Right lobe of liver (tissue), 6 donors: ENCODE results near the gene HOXA13. TPM values are rescaled to one million over a fixed set of nuclear protein-coding genes. Genes with fewer than 3 reads are reported as not detected.

ENCODE experiments used
- ATAC-seq, 4 donors: fragments of 200-7000 bp; cut with Tn5 transposase; one replicate each; pipeline ENCODE4 v1.9.1; 2020; ENCODE audit warnings: mild to moderate bottlenecking in 4 of 4, moderate library complexity in 4 of 4
- DNase-seq, 3 donors: peaks; one replicate each; pipeline ENCODE4 v3.0.0-alpha.2; 2020
- H3K27ac ChIP-seq, 3 donors: fragments of 200-600 bp; one replicate each; pipeline ENCODE4 v1.8.0; 2022
- H3K27me3 ChIP-seq, 2 donors: fragments of 200-600 bp; one replicate each; pipeline ENCODE4 v1.8.0; 2022
- H3K36me3 ChIP-seq, 4 donors: fragments of 200-600 bp; sonication (generic) in 1 of 4; one replicate each; pipeline versions ENCODE4 v1.5.1 to v1.8.0; 2017 to 2022; ENCODE audit warnings: control low read depth in 1 of 4
- H3K4me1 ChIP-seq, 4 donors: fragments of 200-600 bp; sonication (generic) in 1 of 4; one replicate each; pipeline versions ENCODE4 v1.5.1 to v1.8.0; 2017 to 2022; ENCODE audit warnings: control low read depth in 1 of 4
- H3K4me3 ChIP-seq, 3 donors: fragments of 200-600 bp; one replicate each; pipeline ENCODE4 v1.8.0; 2022
- H3K9me3 ChIP-seq, 4 donors: fragments of 200-600 bp; sonication (generic) in 1 of 4; one replicate each; pipeline versions ENCODE4 v1.5.1 to v1.8.0; 2017 to 2022; ENCODE audit warnings: control low read depth in 1 of 4
- POLR2A ChIP-seq: fragments of 450-650 bp; IDR thresholded peaks from one replicate; pipeline ENCODE4 v1.6.1; 2017; ENCODE audit warnings: antibody characterized with exemption, mild to moderate bottlenecking
- WGBS: methylation state at CpG from one replicate; pipeline ENCODE4 v1.1.6; 2018; ENCODE audit warnings: low coverage, low lambda C conversion rate; ENCODE audit not compliant: insufficient coverage; ENCODE audit errors: missing lambda C conversion rate; 5-methylcytosine and 5-hydroxymethylcytosine counted together
- intact Hi-C, 2 donors: fragments of 100-400 bp; cut with DNase I; formaldehyde crosslinking; loops; one replicate each; pipeline versions ENCODE4 v1.11.2 to v1.14.1; 2022
- total RNA-seq, 6 experiments: library from RNA; depleted of rRNA in 2 of 6; stranded (reverse); fragments of >200 nt in 2 of 6; fragmentation: NEBNext Ultra II Directional in 3 of 6; extraction: Animal tissue kit (Norgen Biotek cat#: 25700) in 3 of 6; gene quantifications; one replicate each; pipeline versions ENCODE4 v1.1.0 to v1.2.4, GENCODE V29; 2016 to 2023
- TF ChIP-seq, protein P1 (sequence below), 4 donors: fragments of 200-600 bp in 3 of 4; fragments of 450-650 bp in 1 of 4; IDR thresholded peaks; one replicate each; pipeline versions ENCODE4 v1.5.1 to v1.8.0; 2016 to 2022; ENCODE audit warnings: antibody characterized with exemption in 4 of 4, mild to moderate bottlenecking in 2 of 4
- donor health status: DM: no; HTN: yes; CAD: no.
- donor health status: DM: no; HTN: no; CAD: no.
- donor health status: DM: no; HTN: no; CAD: no.
- donor health status: DM: no; HTN: yes; CAD: no.
- donor health status: DM: no; HTN: yes; CAD: no.

The HOXA13 gene
- total RNA-seq, 6 experiments from 2014 or later, result not detected

DNA sequence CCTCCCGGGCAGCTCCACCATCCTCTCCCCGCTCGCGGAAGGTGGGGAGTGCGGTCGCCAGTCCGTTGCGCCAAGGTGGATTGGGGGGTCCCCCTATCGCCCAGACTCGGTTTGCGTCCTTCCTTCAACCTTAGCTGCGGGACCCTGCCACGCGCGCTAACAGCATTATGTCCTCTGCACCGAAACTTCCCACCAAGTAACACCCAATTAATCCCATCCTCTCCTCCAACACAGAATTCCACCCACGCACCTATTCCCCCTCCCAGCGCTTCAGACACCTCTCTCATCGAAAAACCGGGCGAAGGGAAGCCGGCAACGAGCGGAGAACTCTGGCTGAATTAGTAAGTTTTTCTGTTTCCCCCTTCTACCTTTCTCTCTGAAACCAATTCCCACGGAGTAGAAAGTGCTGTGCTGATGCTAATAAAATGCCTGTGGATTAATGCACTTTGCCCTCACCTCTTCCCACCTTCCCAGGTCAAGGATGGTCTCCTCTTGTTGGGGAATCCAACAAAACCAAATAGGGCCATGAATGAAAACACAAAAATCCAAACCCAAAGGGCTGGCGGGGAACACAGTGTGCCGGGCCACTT is 48.5 kb downstream of the HOXA13 start:
- DNase-seq (peak in 2 of 3 donors; percentile 37 to 45), ATAC-seq (no peak)
- no peak for TF ChIP-seq POLR2A
- TF ChIP-seq, protein P1, sequence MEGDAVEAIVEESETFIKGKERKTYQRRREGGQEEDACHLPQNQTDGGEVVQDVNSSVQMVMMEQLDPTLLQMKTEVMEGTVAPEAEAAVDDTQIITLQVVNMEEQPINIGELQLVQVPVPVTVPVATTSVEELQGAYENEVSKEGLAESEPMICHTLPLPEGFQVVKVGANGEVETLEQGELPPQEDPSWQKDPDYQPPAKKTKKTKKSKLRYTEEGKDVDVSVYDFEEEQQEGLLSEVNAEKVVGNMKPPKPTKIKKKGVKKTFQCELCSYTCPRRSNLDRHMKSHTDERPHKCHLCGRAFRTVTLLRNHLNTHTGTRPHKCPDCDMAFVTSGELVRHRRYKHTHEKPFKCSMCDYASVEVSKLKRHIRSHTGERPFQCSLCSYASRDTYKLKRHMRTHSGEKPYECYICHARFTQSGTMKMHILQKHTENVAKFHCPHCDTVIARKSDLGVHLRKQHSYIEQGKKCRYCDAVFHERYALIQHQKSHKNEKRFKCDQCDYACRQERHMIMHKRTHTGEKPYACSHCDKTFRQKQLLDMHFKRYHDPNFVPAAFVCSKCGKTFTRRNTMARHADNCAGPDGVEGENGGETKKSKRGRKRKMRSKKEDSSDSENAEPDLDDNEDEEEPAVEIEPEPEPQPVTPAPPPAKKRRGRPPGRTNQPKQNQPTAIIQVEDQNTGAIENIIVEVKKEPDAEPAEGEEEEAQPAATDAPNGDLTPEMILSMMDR (IDR thresholded peaks at IDR 0.05), result no peak
- H3K9me3 ChIP-seq, result no peaks in the 10 kb centered on the region
- WGBS, result 7% methylated on average over 16 of the region's 27 CpGs
- no peaks in the 10 kb centered on the region for H3K36me3 ChIP-seq
- intact Hi-C loops, result loop anchor here in 1 of 2 donors (10.0 kb wide), 1 partner anchor 777 kb away; no protein-coding TSS in a partner anchor
- peaks cover 32 to 74% of the 10 kb centered on the region in 2 donors for H3K27me3 ChIP-seq
- peak overlapping the region in 2 of 3 donors; percentile 7 to 37 for H3K4me3 ChIP-seq
- peaks cover 0 to 7% (median 4%) of the 10 kb centered on the region in 4 donors for H3K4me1 ChIP-seq
- H3K27ac ChIP-seq, result no peak overlapping the region

DNA sequence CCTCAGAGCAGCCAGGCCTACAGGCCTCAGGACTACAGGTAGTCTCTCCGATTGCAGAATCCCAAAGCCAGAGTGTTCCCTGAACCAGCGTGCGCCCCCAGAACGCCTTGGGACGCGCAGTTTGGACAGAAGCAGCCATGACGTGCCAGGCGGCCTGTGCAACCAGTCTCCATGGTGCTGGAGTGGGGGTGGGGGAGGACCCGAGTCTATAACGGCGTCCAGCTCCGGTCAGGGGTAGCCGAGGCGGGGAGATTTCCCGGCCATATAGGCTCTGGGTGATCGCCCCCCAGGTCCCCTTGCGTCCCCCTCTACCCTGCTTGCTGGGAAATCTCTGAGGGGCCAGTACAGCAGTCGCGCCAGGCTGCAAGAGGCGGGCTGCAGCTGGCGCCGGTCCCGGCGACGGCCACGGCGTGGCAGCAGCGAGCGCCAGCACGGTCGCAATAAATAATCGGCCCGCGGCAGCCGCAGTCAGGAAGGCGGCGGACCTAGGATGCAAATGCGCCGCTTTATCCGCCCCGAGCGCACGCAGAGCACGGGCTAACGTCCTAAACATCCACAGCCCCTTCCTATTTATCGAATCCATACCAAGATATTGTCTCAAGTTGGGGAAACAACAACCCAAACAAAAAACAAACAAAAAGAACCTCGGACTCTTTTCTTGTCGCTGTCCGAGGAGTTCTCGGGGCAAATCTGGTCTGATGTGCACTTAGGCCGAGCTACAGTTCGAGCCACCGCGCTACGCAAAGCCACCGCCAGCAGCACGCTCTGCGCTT is 49.1 kb downstream of the HOXA13 start:
- ATAC-seq (peak; percentile 80 to 92 (median 89)), DNase-seq (peak in 1 of 3 donors; percentile 74)
- Histone ChIP-seq H3K27ac (no peak overlapping the region), H3K36me3 (no peaks in the 10 kb centered on the region), H3K4me3 (peak overlapping the region in 2 of 3 donors; percentile 7 to 37), H3K4me1 (peaks cover 0 to 7% (median 4%) of the 10 kb centered on the region in 4 donors), H3K27me3 (peaks cover 32 to 70% of the 10 kb centered on the region in 2 donors), H3K9me3 (no peaks in the 10 kb centered on the region)
- no peak for TF ChIP-seq POLR2A
- TF ChIP-seq, protein P1 (IDR thresholded peaks at IDR 0.05), result peak; percentile 64 to 86 (median 81)
- intact Hi-C loops, result loop anchor here in 1 of 2 donors (10.0 kb wide), 1 partner anchor 776 kb away; no protein-coding TSS in a partner anchor
- WGBS, result 0% methylated on average over 40 of the region's 58 CpGs

DNA sequence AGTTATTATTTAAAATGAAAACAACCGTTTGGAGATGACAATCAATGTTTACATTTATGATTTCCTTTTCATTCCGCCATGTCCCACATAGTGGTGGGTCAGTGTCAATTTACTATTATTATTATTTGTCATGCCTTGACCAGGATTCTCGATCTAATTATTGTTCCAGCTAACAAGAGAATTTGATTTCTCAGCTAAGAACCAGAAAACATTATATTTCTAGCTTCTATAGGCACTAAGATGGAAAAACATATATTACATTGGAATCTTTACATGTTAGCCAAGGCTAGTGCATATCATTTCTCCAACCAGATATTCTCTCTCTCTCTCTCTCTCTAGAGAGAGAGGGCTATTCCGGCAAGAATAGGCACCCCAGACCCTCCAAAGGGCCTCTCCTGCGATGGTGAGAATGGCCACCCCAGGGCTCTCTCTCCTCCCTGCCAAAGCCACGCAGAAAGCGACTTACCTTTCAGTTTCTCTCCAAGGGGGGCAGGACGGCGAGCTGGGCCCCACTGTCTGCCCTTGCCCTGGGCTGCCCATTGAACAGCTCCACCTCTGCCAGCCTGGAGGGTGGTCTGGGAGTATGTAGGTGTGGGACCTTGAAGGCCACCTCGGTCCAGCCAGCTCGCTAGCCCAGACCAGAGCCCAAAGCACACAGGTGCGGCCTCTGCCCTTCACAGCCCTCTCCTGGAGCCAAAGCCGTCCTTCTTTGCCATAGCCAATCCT is 49.9 kb downstream of the HOXA13 start:
- TF ChIP-seq POLR2A, result no peak
- TF ChIP-seq, protein P1 (IDR thresholded peaks at IDR 0.05), result no peak
- peaks cover 0 to 7% (median 4%) of the 10 kb centered on the region in 4 donors for H3K4me1 ChIP-seq
- no peaks in the 10 kb centered on the region for H3K9me3 ChIP-seq
- ATAC-seq (no peak), DNase-seq (no peak)
- no peak overlapping the region for H3K27ac ChIP-seq
- H3K27me3 ChIP-seq, result peaks cover 30 to 68% of the 10 kb centered on the region in 2 donors
- intact Hi-C loops, result loop anchor here in 1 of 2 donors (10.0 kb wide), 1 partner anchor 775 kb away; no protein-coding TSS in a partner anchor
- H3K4me3 ChIP-seq, result peak overlapping the region in 1 of 3 donors; percentile 37
- 33% methylated on average over 8 of the region's 13 CpGs for WGBS
- no peaks in the 10 kb centered on the region for H3K36me3 ChIP-seq

DNA sequence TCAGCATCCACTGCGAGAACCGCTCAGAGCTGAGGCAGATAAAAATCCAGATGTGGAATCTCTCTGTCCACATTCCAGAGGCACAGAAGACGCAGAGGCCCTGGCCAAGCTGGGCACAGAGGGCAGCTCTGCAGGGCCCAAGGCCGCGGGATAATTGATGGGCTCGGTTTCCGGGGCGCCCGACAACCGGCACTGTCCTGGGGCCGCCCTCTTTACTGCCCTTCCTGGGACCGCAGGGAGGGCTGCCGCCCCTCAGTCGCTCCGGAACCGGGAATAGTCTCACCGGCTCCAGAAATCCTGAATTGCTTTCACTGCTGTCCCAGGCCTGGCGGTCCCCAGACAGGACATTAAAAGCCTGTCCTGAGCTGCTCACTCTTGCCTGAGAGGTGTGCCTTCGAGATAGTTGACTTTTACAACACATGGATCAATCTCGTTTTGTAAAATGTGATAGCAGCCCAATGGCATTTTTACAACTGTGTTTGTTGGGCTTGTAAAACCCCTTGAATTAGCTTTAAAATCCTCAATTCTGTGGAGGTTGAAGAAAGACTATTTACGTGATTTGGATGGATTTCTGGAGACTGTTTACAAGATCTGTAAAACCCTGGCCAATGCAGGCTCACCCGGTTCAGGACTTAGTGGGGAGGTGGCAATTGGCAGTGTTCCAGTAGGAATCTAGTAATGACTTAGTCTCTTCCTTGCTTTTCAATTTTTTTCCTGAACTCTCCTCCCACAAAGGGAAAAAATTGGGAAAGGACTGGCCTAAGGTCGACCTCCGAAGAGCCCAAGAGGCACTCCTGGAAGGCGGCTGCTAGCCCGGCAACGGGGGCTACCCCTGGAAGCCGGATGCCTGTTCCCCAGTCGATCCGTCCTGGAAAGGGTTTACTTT is 50.9 kb downstream of the HOXA13 start:
- H3K4me1 ChIP-seq, result peaks cover 0 to 5% (median 3%) of the 10 kb centered on the region in 4 donors
- no peak overlapping the region for H3K27ac ChIP-seq
- WGBS, result 23% methylated on average over 24 of the region's 30 CpGs
- ATAC-seq (no peak), DNase-seq (no peak)
- TF ChIP-seq POLR2A, result no peak
- TF ChIP-seq, protein P1 (IDR thresholded peaks at IDR 0.05), result no peak
- H3K36me3 ChIP-seq, result no peaks in the 10 kb centered on the region
- intact Hi-C loops, result no loop called here
- H3K4me3 ChIP-seq, result no peak overlapping the region
- H3K9me3 ChIP-seq, result no peaks in the 10 kb centered on the region
- H3K27me3 ChIP-seq, result peaks cover 23 to 68% of the 10 kb centered on the region in 2 donors
